HEK293 (cell line): ENCODE measurements around the gene PLSCR5.

Experiments used
- CTCF ChIA-PET: fragments of 350-600 bp; formaldehyde crosslinking; extraction: SDS; loops from one replicate; lab custom pipeline; 2021; ENCODE audit warnings: antibody characterized with exemption; lab: Yijun Ruan, JAX
- POLR2A ChIA-PET: fragments of 300-600 bp; formaldehyde crosslinking; extraction: SDS; loops from one replicate; lab custom pipeline; 2020; ENCODE audit warnings: antibody characterized with exemption, inconsistent platforms; lab: Yijun Ruan, JAX
- H3K27ac ChIP-seq: fragments of 200-500 bp; sonication (Bioruptor generic); 2 replicates; pipeline ENCODE4 v1.5.1; 2014; ENCODE audit warnings: low read depth, low read length, control low read depth, inconsistent platforms; ENCODE audit errors: extremely low read depth
- H3K36me3 ChIP-seq, 2 experiments: fragments of 200-500 bp in 1 of 2; sonication (Bioruptor generic) in 1 of 2; 1 replicate in 1 of 2; 2 replicates in 1 of 2; pipeline ENCODE4 v1.5.1; 2014 to 2017; ENCODE audit warnings: inconsistent platforms in 2 of 2, low read length in 2 of 2; ENCODE audit not compliant: control insufficient read depth in 2 of 2, insufficient read depth in 1 of 2
- H3K4me1 ChIP-seq: fragments of 200-500 bp; sonication (Bioruptor generic); 2 replicates; pipeline ENCODE4 v1.5.1; 2014; ENCODE audit warnings: mild to moderate bottlenecking, low read length, inconsistent platforms; ENCODE audit not compliant: control insufficient read depth, insufficient read depth
- H3K4me3 ChIP-seq: 2 replicates; pipeline ENCODE4 v1.5.1; 2011; ENCODE audit warnings: low read depth, mild to moderate bottlenecking, control low read depth, low read length, moderate library complexity
- H3K9me3 ChIP-seq: fragments of 200-500 bp; sonication (Bioruptor generic); 2 replicates; pipeline ENCODE4 v1.5.1; 2014; ENCODE audit warnings: low read depth, low read length, inconsistent platforms; ENCODE audit not compliant: control insufficient read depth, insufficient read depth
- ELK4 ChIP-seq: IDR thresholded peaks from 2 replicates; pipeline ENCODE4 v1.6.1; 2011; ENCODE audit warnings: mild to moderate bottlenecking, low read depth, low read length, borderline replicate concordance
- GFI1B ChIP-seq: fragments of 450-650 bp; formaldehyde crosslinking; IDR thresholded peaks from 2 replicates; pipeline ENCODE4 v1.5.1; 2016; ENCODE audit warnings: missing biosample characterization, missing genetic modification characterization
- IKZF3 ChIP-seq: fragments of 450-650 bp; IDR thresholded peaks from 2 replicates; pipeline ENCODE4 v1.5.0; 2018; ENCODE audit warnings: missing biosample characterization, mild to moderate bottlenecking, missing genetic modification characterization, moderate library complexity
- SCRT1 ChIP-seq: fragments of 450-650 bp; formaldehyde crosslinking; IDR thresholded peaks from 2 replicates; pipeline ENCODE4 v1.5.1; 2016; ENCODE audit warnings: missing biosample characterization, missing genetic modification characterization, borderline replicate concordance
- TSHZ1 ChIP-seq: fragments of 450-650 bp; formaldehyde crosslinking; IDR thresholded peaks from 2 replicates; pipeline ENCODE4 v1.5.1; 2016; ENCODE audit warnings: missing biosample characterization, missing genetic modification characterization, borderline replicate concordance
- ZBTB6 ChIP-seq: fragments of 450-650 bp; formaldehyde crosslinking; IDR thresholded peaks from 2 replicates; pipeline ENCODE4 v1.5.1; 2017; ENCODE audit warnings: missing biosample characterization, missing genetic modification characterization
- ZBTB7A ChIP-seq: fragments of 450-650 bp; formaldehyde crosslinking; IDR thresholded peaks from 2 replicates; pipeline ENCODE4 v1.5.1; 2016; ENCODE audit warnings: low read depth, missing biosample characterization, missing genetic modification characterization
- ZNF10 ChIP-seq: fragments of 450-650 bp; formaldehyde crosslinking; IDR thresholded peaks from 2 replicates; pipeline ENCODE4 v1.5.1; 2017; ENCODE audit warnings: missing biosample characterization, missing genetic modification characterization
- ZNF140 ChIP-seq: fragments of 450-650 bp; formaldehyde crosslinking; IDR thresholded peaks from 2 replicates; pipeline ENCODE4 v1.5.1; 2016; ENCODE audit warnings: missing biosample characterization, missing genetic modification characterization
- ZNF211 ChIP-seq: fragments of 450-650 bp; formaldehyde crosslinking; IDR thresholded peaks from 2 replicates; pipeline ENCODE4 v1.5.1; 2016; ENCODE audit warnings: low read depth, missing biosample characterization, missing genetic modification characterization
- ZNF24 ChIP-seq: fragments of 450-650 bp; formaldehyde crosslinking; IDR thresholded peaks from 2 replicates; pipeline ENCODE4 v1.5.1; 2016; ENCODE audit warnings: missing biosample characterization, missing genetic modification characterization
- ZNF280D ChIP-seq: fragments of 450-650 bp; formaldehyde crosslinking; IDR thresholded peaks from 2 replicates; pipeline ENCODE4 v1.5.1; 2016; ENCODE audit warnings: missing biosample characterization, missing genetic modification characterization
- ZNF398 ChIP-seq: fragments of 450-650 bp; formaldehyde crosslinking; IDR thresholded peaks from 2 replicates; pipeline ENCODE4 v1.5.1; 2017; ENCODE audit warnings: missing biosample characterization, missing genetic modification characterization
- ZNF521 ChIP-seq: fragments of 450-650 bp; formaldehyde crosslinking; IDR thresholded peaks from 2 replicates; pipeline ENCODE4 v1.5.1; 2017; ENCODE audit warnings: missing biosample characterization, mild to moderate bottlenecking, missing genetic modification characterization
- ZNF558 ChIP-seq: fragments of 450-650 bp; formaldehyde crosslinking; IDR thresholded peaks from 2 replicates; pipeline ENCODE4 v1.5.1; 2016; ENCODE audit warnings: missing biosample characterization, missing genetic modification characterization
- ZNF654 ChIP-seq: fragments of 450-650 bp; formaldehyde crosslinking; IDR thresholded peaks from 2 replicates; pipeline ENCODE4 v1.5.1; 2016; ENCODE audit warnings: low read depth, missing biosample characterization, missing genetic modification characterization
- ZNF660 ChIP-seq: fragments of 450-650 bp; IDR thresholded peaks from 2 replicates; pipeline ENCODE4 v1.5.1; 2018; ENCODE audit warnings: missing biosample characterization, mild to moderate bottlenecking, missing genetic modification characterization
- ZNF692 ChIP-seq: fragments of 450-650 bp; formaldehyde crosslinking; IDR thresholded peaks from 2 replicates; pipeline ENCODE4 v1.5.1; 2016; ENCODE audit warnings: missing biosample characterization, missing genetic modification characterization
- ZNF830 ChIP-seq: fragments of 450-650 bp; IDR thresholded peaks from 2 replicates; pipeline ENCODE4 v1.5.0; 2018; ENCODE audit warnings: missing biosample characterization, missing genetic modification characterization, low read depth, mild to moderate bottlenecking, moderate library complexity

PLSCR5 gene

GRCh38 chr3:146640361-146640760 lies 35.2 kb upstream of the PLSCR5 start (continued):
- TF ChIP-seq ZNF280D (tag by site-specific recombination) (no peak), ELK4 (no peak), GFI1B (tag by site-specific recombination) (no peak), ZNF24 (tag by site-specific recombination) (no peak), ZNF521 (tag by site-specific recombination) (no peak), ZBTB6 (tag by site-specific recombination) (no peak)

GRCh38 chr3:146638718-146639117 lies 33.6 kb upstream of the PLSCR5 start:
- H3K27ac ChIP-seq = no peak overlapping the region
- no peaks in the 10 kb centered on the region for H3K9me3 ChIP-seq
- no peak overlapping the region for H3K4me3 ChIP-seq
- CTCF ChIA-PET = interaction anchor here (0.6 to 3.5 kb wide), 7 partner anchors 10 to 872 kb away, joined by 3 to 16 read pairs (median 7); no protein-coding TSS in a partner anchor
- TF ChIP-seq ZNF654 (0 out of 2 replicates have a peak, but pooled peaks have one; percentile 8), SCRT1 (no peak)
- no peaks in the 10 kb centered on the region for H3K36me3 ChIP-seq
- H3K4me1 ChIP-seq = no peaks in the 10 kb centered on the region
- POLR2A ChIA-PET = no interaction called here

- no peak overlapping the region for H3K4me3 ChIP-seq
- TF ChIP-seq ZBTB7A (no peak), ZNF10 (no peak), TSHZ1 (tag by site-specific recombination) (no peak), IKZF3 (tag by site-specific recombination) (no peak), ZNF692 (no peak), ZNF398 (tag by site-specific recombination) (no peak), ZNF140 (no peak), ZNF830 (tag by site-specific recombination) (no peak), ZNF211 (no peak), ZNF558 (no peak), ZNF660 (tag by site-specific recombination) (no peak), SCRT1 (no peak)
These were observed 32.7 kb upstream of the PLSCR5 start for GRCh38 chr3:146637871-146638270.

More at GRCh38 chr3:146637871-146638270, 32.7 kb upstream of the PLSCR5 start:
- Histone ChIP-seq H3K9me3 (no peaks in the 10 kb centered on the region), H3K36me3 (no peaks in the 10 kb centered on the region), H3K27ac (no peak overlapping the region), H3K4me1 (no peaks in the 10 kb centered on the region)
- ChIA-PET CTCF (interaction anchor here (0.6 to 3.5 kb wide), 8 partner anchors 10 to 871 kb away, joined by 3 to 16 read pairs (median 6); no protein-coding TSS in a partner anchor), POLR2A (no interaction called here)
